Hepatocyte (in vitro differentiated cells): ENCODE results near the gene RCAN2. TPM values are rescaled to one million over a fixed set of nuclear protein-coding genes. Genes with fewer than 3 reads are reported as not detected.

Experiments used
- DNase-seq: peaks from one replicate; pipeline ENCODE4 v3.0.0-alpha.2; 2016; ENCODE audit warnings: low spot score
- H2AFZ ChIP-seq: fragments of 200-600 bp; sonication (generic); 2 replicates; pipeline ENCODE4 v1.6.0; 2016; ENCODE audit warnings: antibody characterized with exemption, mild to moderate bottlenecking
- H3K27ac ChIP-seq: fragments of 200-600 bp; sonication (generic); 2 replicates; pipeline ENCODE4 v1.5.1; 2016; ENCODE audit warnings: mild to moderate bottlenecking
- H3K27me3 ChIP-seq: fragments of 200-600 bp; sonication (generic); 2 replicates; pipeline ENCODE4 v1.6.1; 2016
- H3K36me3 ChIP-seq: fragments of 200-600 bp; sonication (generic); replicated peaks from 2 replicates; pipeline ENCODE4 v1.5.1; 2016; ENCODE audit warnings: low read depth; ENCODE audit not compliant: insufficient read depth
- H3K4me1 ChIP-seq: fragments of 200-600 bp; sonication (generic); 2 replicates; pipeline ENCODE4 v1.5.1; 2016; ENCODE audit warnings: mild to moderate bottlenecking, moderate library complexity; ENCODE audit not compliant: insufficient read depth
- H3K4me2 ChIP-seq: fragments of 200-600 bp; sonication (generic); 2 replicates; pipeline ENCODE4 v1.6.0; 2016
- H3K4me3 ChIP-seq: fragments of 200-600 bp; sonication (generic); 2 replicates; pipeline ENCODE4 v1.5.1; 2016; ENCODE audit warnings: mild to moderate bottlenecking
- H3K79me2 ChIP-seq: fragments of 200-600 bp; sonication (generic); 2 replicates; pipeline ENCODE4 v1.6.0; 2017; ENCODE audit warnings: mild to moderate bottlenecking
- H3K9me2 ChIP-seq: fragments of 200-600 bp; sonication (generic); replicated peaks from 2 replicates; pipeline ENCODE4 v1.6.0; 2017; ENCODE audit warnings: mild to moderate bottlenecking; ENCODE audit not compliant: insufficient read depth
- H3K9me3 ChIP-seq: fragments of 200-600 bp; sonication (generic); 2 replicates; pipeline ENCODE4 v1.5.1; 2016; ENCODE audit warnings: low read depth, mild to moderate bottlenecking
- H4K20me1 ChIP-seq: fragments of 200-600 bp; sonication (generic); 2 replicates; pipeline ENCODE4 v1.6.0; 2016; ENCODE audit warnings: mild to moderate bottlenecking; ENCODE audit not compliant: insufficient read depth, poor library complexity, severe bottlenecking
- EZH2 ChIP-seq: fragments of 200-600 bp; sonication (generic); IDR thresholded peaks from 2 replicates; pipeline ENCODE4 v1.6.1; 2016; ENCODE audit warnings: antibody characterized with exemption, mild to moderate bottlenecking, borderline replicate concordance
- EZH2phosphoT487 ChIP-seq: fragments of 200-600 bp; sonication (generic); IDR thresholded peaks from one replicate; pipeline ENCODE4 v1.6.1; 2018; ENCODE audit warnings: antibody characterized with exemption, mild to moderate bottlenecking, low read depth, moderate library complexity; ENCODE audit not compliant: unreplicated experiment, severe bottlenecking
- WGBS: methylation state at CpG from one replicate; pipeline ENCODE4 v1.1.6; 2016; ENCODE audit warnings: low lambda C conversion rate; ENCODE audit errors: missing lambda C conversion rate; 5-methylcytosine and 5-hydroxymethylcytosine counted together
- polyA plus RNA-seq: library from polyadenylated mRNA; unstranded; fragments of >200 nt; fragmentation: Nextera tagmentation; extraction: Ambion mirVana; gene quantifications from 2 replicates; pipeline ENCODE4 v1.2.1, GENCODE V29; 2016
- total RNA-seq: library from RNA; depleted of rRNA; stranded (reverse); fragments of >200 nt; gene quantifications from 2 replicates; pipeline ENCODE4 v1.2.3, GENCODE V29; 2014
- TF ChIP-seq, protein P1 (sequence below): fragments of 200-600 bp; sonication (generic); IDR thresholded peaks from 2 replicates; pipeline ENCODE4 v1.5.1; 2016; ENCODE audit warnings: antibody characterized with exemption, mild to moderate bottlenecking; ENCODE audit not compliant: poor library complexity

Gene RCAN2
- total and polyA plus RNA-seq, 2 experiments from 2014 or later = 5.0 to 6.6 TPM

DNA sequence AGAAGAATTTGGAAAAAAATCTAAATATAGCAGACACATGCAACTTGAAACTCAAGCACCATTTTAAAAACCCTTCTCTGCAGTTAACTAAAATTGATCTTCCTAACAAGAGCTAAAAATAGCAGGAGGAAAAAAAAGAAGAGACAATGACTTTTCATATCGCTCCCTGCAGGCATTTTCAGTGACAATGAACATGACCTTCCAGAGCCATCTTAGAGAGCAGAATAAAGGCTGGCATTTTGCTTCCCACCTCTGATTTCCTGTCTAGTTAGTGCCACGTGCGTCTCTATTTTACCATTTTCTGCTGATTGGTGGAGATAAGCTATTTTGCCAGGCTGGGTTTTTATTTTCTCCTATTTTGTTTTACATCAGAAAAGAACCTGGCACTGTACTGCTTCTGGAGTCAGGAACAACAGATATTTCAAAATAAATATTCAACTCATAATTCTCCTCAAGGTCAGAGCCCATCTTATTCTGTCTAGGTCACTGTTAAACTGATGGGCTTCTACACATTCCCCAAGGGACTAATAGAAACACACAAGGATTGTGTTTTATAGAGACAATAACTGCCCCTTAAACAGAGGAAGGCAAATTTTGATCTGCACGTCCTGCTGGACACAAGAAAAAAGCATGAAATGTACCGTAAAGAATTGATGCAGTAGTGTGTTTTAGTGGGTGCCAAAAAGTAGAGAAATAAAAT, 250.2 kb downstream of the RCAN2 start:
- no peaks in the 10 kb centered on the region for H3K36me3 ChIP-seq
- H2AFZ ChIP-seq = no peak overlapping the region
- TF ChIP-seq, protein P1, sequence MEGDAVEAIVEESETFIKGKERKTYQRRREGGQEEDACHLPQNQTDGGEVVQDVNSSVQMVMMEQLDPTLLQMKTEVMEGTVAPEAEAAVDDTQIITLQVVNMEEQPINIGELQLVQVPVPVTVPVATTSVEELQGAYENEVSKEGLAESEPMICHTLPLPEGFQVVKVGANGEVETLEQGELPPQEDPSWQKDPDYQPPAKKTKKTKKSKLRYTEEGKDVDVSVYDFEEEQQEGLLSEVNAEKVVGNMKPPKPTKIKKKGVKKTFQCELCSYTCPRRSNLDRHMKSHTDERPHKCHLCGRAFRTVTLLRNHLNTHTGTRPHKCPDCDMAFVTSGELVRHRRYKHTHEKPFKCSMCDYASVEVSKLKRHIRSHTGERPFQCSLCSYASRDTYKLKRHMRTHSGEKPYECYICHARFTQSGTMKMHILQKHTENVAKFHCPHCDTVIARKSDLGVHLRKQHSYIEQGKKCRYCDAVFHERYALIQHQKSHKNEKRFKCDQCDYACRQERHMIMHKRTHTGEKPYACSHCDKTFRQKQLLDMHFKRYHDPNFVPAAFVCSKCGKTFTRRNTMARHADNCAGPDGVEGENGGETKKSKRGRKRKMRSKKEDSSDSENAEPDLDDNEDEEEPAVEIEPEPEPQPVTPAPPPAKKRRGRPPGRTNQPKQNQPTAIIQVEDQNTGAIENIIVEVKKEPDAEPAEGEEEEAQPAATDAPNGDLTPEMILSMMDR = no peak
- TF ChIP-seq EZH2 (no peak), EZH2phosphoT487 (no peak)
- H3K4me2 ChIP-seq = no peak overlapping the region
- H3K79me2 ChIP-seq = no peaks in the 10 kb centered on the region
- H3K9me3 ChIP-seq = no peaks in the 10 kb centered on the region
- H3K9me2 ChIP-seq = no peaks in the 10 kb centered on the region
- H3K27me3 ChIP-seq = no peaks in the 10 kb centered on the region
- no peak overlapping the region for H3K4me3 ChIP-seq
- 81% methylated on average over 5 of the region's 5 CpGs for WGBS
- H3K27ac ChIP-seq = no peak overlapping the region
- H3K4me1 ChIP-seq = no peaks in the 10 kb centered on the region
- H4K20me1 ChIP-seq = no peaks in the 10 kb centered on the region
- DNase-seq = no peak

DNA sequence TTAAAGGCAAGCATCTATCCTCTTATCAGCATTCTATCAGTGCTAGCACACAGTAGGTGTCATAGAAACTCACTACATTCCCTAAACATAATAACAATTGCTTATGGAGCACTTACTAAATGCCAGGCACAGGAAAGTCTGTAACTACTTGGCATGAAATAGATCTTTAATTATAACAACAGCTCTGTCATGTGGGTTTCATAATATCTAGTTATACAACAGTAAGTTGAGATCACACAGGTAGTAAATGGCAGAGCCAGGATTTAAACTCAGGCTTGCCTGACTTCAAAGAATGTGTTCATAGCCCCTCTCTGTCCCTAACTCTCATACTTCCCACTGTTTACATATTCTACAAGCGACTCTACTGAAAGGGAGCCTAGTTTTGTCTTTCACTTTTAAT, 254.5 kb downstream of the RCAN2 start:
- Histone ChIP-seq H3K36me3 (no peaks in the 10 kb centered on the region), H3K27me3 (no peaks in the 10 kb centered on the region), H3K9me2 (no peaks in the 10 kb centered on the region), H3K4me1 (no peaks in the 10 kb centered on the region), H4K20me1 (no peaks in the 10 kb centered on the region), H3K79me2 (no peaks in the 10 kb centered on the region), H2AFZ (no peak overlapping the region), H3K4me3 (no peak overlapping the region), H3K9me3 (no peaks in the 10 kb centered on the region), H3K27ac (no peak overlapping the region), H3K4me2 (no peak overlapping the region)
- TF ChIP-seq EZH2phosphoT487 (no peak), EZH2 (no peak)
- TF ChIP-seq, protein P1 = no peak
- no peak for DNase-seq
- 59% methylated on average over 1 of the region's 1 CpG for WGBS

DNA sequence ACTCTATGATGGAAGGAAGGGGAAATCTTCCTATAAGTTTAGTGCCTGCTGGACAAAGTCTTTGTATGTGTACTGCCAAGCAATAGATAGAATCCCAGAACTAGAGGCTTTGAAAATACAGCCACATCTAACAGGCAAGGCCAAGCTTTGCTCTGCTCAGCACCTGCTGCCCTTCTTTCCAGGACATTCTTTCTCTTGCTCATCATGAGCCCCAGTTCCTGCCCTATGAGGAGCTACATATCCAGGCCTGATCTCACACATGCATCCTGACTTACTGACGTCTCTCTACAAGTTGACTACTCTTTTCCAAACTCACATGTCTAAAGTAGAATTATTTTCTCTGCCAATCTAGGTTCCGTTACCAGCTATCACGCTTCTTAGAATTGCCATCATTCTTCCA, 256.0 kb downstream of the RCAN2 start:
- no peak overlapping the region for H3K4me3 ChIP-seq
- no peaks in the 10 kb centered on the region for H4K20me1 ChIP-seq
- no peaks in the 10 kb centered on the region for H3K4me1 ChIP-seq
- no peaks in the 10 kb centered on the region for H3K9me3 ChIP-seq
- no peak overlapping the region for H3K27ac ChIP-seq
- TF ChIP-seq EZH2phosphoT487 = no peak
- TF ChIP-seq, protein P1 = no peak
- no peak for TF ChIP-seq EZH2
- no peaks in the 10 kb centered on the region for H3K36me3 ChIP-seq
- no peak overlapping the region for H2AFZ ChIP-seq
- H3K79me2 ChIP-seq = no peaks in the 10 kb centered on the region
- no peaks in the 10 kb centered on the region for H3K9me2 ChIP-seq
- no peak for DNase-seq
- H3K4me2 ChIP-seq = no peak overlapping the region
- H3K27me3 ChIP-seq = no peaks in the 10 kb centered on the region
- 94% methylated on average over 3 of the region's 3 CpGs for WGBS

DNA sequence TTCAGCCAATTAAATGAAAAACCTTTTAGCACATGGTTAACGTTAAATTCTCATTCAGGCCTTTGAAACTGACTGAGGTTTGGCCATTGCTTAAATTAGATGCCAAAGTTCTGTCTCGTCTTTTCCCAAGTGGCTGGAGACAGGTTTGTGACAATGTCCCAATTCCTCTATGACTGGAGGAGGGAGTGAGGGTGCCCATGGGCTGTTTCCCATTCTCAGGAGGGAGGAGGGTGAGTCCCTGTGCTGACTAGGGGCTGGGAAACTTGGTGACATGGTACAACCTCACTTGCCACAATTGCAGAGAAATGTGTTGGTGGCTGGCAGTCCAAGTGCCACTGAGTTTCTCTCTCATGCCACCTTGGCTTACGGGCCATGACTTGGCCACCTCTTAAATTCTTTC, 256.5 kb downstream of the RCAN2 start:
- no peak overlapping the region for H3K27ac ChIP-seq
- H3K4me3 ChIP-seq = no peak overlapping the region
- 93% methylated on average over 3 of the region's 3 CpGs for WGBS
- H4K20me1 ChIP-seq = no peaks in the 10 kb centered on the region
- no peaks in the 10 kb centered on the region for H3K9me2 ChIP-seq
- no peak for DNase-seq
- no peaks in the 10 kb centered on the region for H3K36me3 ChIP-seq
- H3K4me1 ChIP-seq = no peaks in the 10 kb centered on the region
- H3K9me3 ChIP-seq = no peaks in the 10 kb centered on the region
- H3K4me2 ChIP-seq = no peak overlapping the region
- no peak overlapping the region for H2AFZ ChIP-seq
- no peaks in the 10 kb centered on the region for H3K27me3 ChIP-seq
- H3K79me2 ChIP-seq = no peaks in the 10 kb centered on the region
- TF ChIP-seq, protein P1 = no peak
- TF ChIP-seq EZH2 (no peak), EZH2phosphoT487 (no peak)
